ENCODE results near the gene STK32A.

Gene STK32A

GRCh38 chr5:147259837-147260236, 25.0 kb downstream of the STK32A start:
- DNase-seq (ENCODE audit: low read depth in 2 of 2): no peak

- no peak for DNase-seq (ENCODE audit: low read depth in 2 of 2)
Measured at GRCh38 chr5:147267082-147267832, 32.4 kb downstream of the STK32A start.

GRCh38 chr5:147276497-147276896, 41.7 kb downstream of the STK32A start:
- DNase-seq (ENCODE audit: low read depth in 2 of 2): no peak

- no peak for DNase-seq (ENCODE audit: low read depth in 2 of 2)
Measured at GRCh38 chr5:147286296-147286695, 51.5 kb downstream of the STK32A start.

- DNase-seq (ENCODE audit: low read depth in 2 of 2): no peak
Measured at GRCh38 chr5:147287110-147287509, 52.3 kb downstream of the STK32A start.

- DNase-seq (ENCODE audit: low read depth in 2 of 2): no peak
Measured at GRCh38 chr5:147290261-147290660, 55.4 kb downstream of the STK32A start.

- no peak for DNase-seq (ENCODE audit: low read depth in 2 of 2)
Measured at GRCh38 chr5:147303251-147303650, 68.4 kb downstream of the STK32A start.

- no peak for DNase-seq (ENCODE audit: low read depth in 2 of 2)
Measured at GRCh38 chr5:147303976-147304375, 69.2 kb downstream of the STK32A start.

GRCh38 chr5:147305147-147305546, 70.3 kb downstream of the STK32A start:
- no peak for DNase-seq (ENCODE audit: low read depth in 2 of 2)

- DNase-seq (ENCODE audit: low read depth in 2 of 2): no peak
Measured at GRCh38 chr5:147306351-147306750, 71.5 kb downstream of the STK32A start.

GRCh38 chr5:147307170-147307569, 72.3 kb downstream of the STK32A start:
- DNase-seq (ENCODE audit: low read depth in 2 of 2): no peak

- no peak for DNase-seq (ENCODE audit: low read depth in 2 of 2)
Measured at GRCh38 chr5:147309621-147310020, 74.8 kb downstream of the STK32A start.

GRCh38 chr5:147310059-147310704, 75.4 kb downstream of the STK32A start:
- DNase-seq (ENCODE audit: low read depth in 2 of 2): no peak

GRCh38 chr5:147317978-147318684, 83.3 kb downstream of the STK32A start:
- DNase-seq (ENCODE audit: low read depth in 2 of 2): no peak

GRCh38 chr5:147321569-147321968, 86.7 kb downstream of the STK32A start:
- no peak for DNase-seq (ENCODE audit: low read depth in 2 of 2)

- DNase-seq (ENCODE audit: low read depth in 2 of 2): no peak
Measured at GRCh38 chr5:147327421-147327820, 92.6 kb downstream of the STK32A start.

GRCh38 chr5:147327905-147328304, 93.1 kb downstream of the STK32A start:
- no peak for DNase-seq (ENCODE audit: low read depth in 2 of 2)

GRCh38 chr5:147332658-147333057, 97.8 kb downstream of the STK32A start:
- no peak for DNase-seq (ENCODE audit: low read depth in 2 of 2)

GRCh38 chr5:147336876-147337275, 102.0 kb downstream of the STK32A start:
- no peak for DNase-seq (ENCODE audit: low read depth in 2 of 2)

GRCh38 chr5:147339313-147339712, 104.5 kb downstream of the STK32A start:
- no peak for DNase-seq (ENCODE audit: low read depth in 2 of 2)

GRCh38 chr5:147340941-147341340, 106.1 kb downstream of the STK32A start:
- DNase-seq (ENCODE audit: low read depth in 2 of 2): no peak

- DNase-seq (ENCODE audit: low read depth in 2 of 2): no peak
Measured at GRCh38 chr5:147341345-147341744, 106.5 kb downstream of the STK32A start.

GRCh38 chr5:147344861-147345260, 110.0 kb downstream of the STK32A start:
- no peak for DNase-seq (ENCODE audit: low read depth in 2 of 2)

Measured in stimulated activated CD8-positive, alpha-beta memory T cell treated with anti-CD3 and anti-CD28 coated beads, Interleukin-2, amount 100 ng/mL, for 1 hour (primary cell).